Stimulated activated naive B cell treated with anti-CD40 and anti-IgM and Interleukin-4, amounts not matched to agents 10 μg/mL and 1 μg/mL and 100 μg/mL, for 72 hours (primary cell): Measurements from ENCODE around the gene ANKHD1.

ENCODE experiments used
- ATAC-seq, 2 donors: fragments of 150-1000 bp; cut with Tn5 transposase; replicated peaks; 2 replicates each; pipeline ENCODE4 v1.10.0; 2021; ENCODE audit warnings: moderate library complexity in 1 of 2
- DNase-seq: peaks from one replicate; pipeline ENCODE4 v3.0.0; 2021
- H3K27ac Mint-ChIP-seq: one replicate; pipeline ENCODE4 v1.8.0; 2022; ENCODE audit warnings: mild to moderate bottlenecking, mixed read lengths
- H3K27me3 Mint-ChIP-seq, 2 donors: one replicate each; pipeline ENCODE4 v1.8.0; 2022; ENCODE audit warnings: mixed read lengths in 2 of 2
- H3K36me3 Mint-ChIP-seq, 2 donors: one replicate each; pipeline ENCODE4 v1.8.0; 2022; ENCODE audit warnings: mixed read lengths in 2 of 2, mild to moderate bottlenecking in 1 of 2
- H3K4me1 Mint-ChIP-seq, 2 donors: one replicate each; pipeline ENCODE4 v1.8.0; 2022; ENCODE audit warnings: mixed read lengths in 2 of 2, mild to moderate bottlenecking in 1 of 2
- H3K4me3 Mint-ChIP-seq, 2 donors: one replicate each; pipeline ENCODE4 v1.8.0; 2022; ENCODE audit warnings: mild to moderate bottlenecking in 2 of 2, mixed read lengths in 2 of 2, moderate library complexity in 1 of 2
- H3K9me3 Mint-ChIP-seq, 2 donors: one replicate each; pipeline ENCODE4 v1.8.0; 2022; ENCODE audit warnings: mixed read lengths in 2 of 2, mild to moderate bottlenecking in 1 of 2

The ANKHD1 gene

DNA sequence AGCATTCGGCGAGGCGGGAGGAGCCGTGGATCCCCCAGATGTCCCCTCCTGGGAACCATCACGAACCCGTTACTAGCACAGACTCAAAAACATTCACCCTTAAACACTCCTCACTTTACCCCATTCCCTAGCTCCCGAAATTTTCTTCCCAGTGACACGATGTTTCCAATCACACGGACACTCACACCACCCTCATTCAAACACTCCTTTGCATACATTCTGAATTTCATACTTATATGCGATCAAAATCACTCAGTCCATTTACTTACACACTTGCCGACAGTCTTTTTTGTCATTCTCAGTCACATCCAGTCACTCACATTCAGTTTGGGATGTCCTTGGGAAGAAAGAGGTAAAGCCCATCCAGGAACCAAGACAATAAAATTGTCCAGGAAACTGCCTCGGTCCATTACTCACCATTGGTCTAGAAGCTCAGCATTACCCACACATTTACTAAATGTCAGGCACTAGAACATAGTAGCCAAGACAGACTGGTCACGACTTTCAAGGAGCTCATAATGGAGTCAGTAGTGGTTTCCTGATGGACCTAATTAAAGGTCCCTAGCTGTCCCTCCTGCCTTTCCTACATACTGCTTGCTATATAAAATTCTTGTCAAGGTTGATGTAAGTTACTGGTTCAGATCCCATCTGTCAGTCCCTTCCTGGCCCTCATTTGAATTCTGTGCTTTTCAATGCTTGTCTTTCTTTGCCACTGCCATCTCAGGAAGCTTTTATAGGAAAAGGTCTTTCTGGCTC is 163.6 kb downstream of the ANKHD1 start:
- DNase-seq (no peak), ATAC-seq (peak; percentile 12)
- Mint-ChIP-seq H3K4me3 (peak overlapping the region; percentile 90 to 94), H3K36me3 (peaks cover 36 to 58% of the 10 kb centered on the region in 2 donors), H3K27me3 (no peaks in the 10 kb centered on the region), H3K4me1 (peaks cover 49 to 63% of the 10 kb centered on the region in 2 donors), H3K27ac (peak overlapping the region; percentile 98), H3K9me3 (no peaks in the 10 kb centered on the region)

DNA sequence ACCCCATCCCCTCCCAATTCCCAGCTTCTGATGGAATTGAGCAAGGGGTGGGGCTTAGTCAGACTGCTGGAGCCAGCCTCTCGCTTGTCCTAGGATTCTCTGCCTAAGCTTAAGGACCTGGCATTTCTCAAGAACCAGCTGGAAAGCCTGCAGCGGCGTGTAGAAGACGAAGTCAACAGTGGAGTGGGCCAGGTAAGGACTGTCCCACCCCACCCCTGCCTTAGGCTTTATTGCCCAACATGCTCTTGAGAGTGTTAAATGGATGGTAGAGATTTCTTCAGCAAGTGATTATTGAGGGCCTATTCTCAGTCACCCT is 164.1 kb downstream of the ANKHD1 start:
- peak overlapping the region; percentile 90 to 94 for H3K4me3 Mint-ChIP-seq
- H3K27ac Mint-ChIP-seq: peak overlapping the region; percentile 98
- DNase-seq (no peak), ATAC-seq (no peak)
- H3K27me3 Mint-ChIP-seq: no peaks in the 10 kb centered on the region
- H3K9me3 Mint-ChIP-seq: no peaks in the 10 kb centered on the region
- peaks cover 36 to 56% of the 10 kb centered on the region in 2 donors for H3K36me3 Mint-ChIP-seq
- peaks cover 50 to 66% of the 10 kb centered on the region in 2 donors for H3K4me1 Mint-ChIP-seq

DNA sequence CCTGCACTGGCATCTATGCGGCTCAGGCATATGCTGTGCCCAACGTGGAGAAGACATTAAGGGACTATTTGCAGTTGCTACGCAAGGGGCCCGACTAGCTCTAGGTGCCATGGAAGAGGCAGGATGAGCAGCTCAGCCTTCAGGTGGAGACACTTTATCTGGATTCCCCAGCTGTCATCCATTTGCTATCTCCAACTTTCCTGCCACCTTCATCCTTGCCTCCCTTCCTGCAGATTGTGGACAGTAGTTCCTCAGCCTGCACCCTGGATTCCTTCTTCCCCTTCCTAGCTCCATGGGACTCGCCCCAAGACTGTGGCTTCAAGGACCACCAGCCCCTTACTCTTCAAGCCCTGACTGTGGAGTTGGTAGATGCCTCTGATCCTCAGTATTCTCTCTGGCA is 165.0 kb downstream of the ANKHD1 start:
- ATAC-seq (no peak), DNase-seq (no peak)
- Mint-ChIP-seq H3K9me3 (no peaks in the 10 kb centered on the region), H3K27me3 (no peaks in the 10 kb centered on the region), H3K4me3 (peak overlapping the region in 1 of 2 donors; percentile 52), H3K4me1 (peaks cover 43 to 66% of the 10 kb centered on the region in 2 donors), H3K27ac (no peak overlapping the region), H3K36me3 (peaks cover 29 to 52% of the 10 kb centered on the region in 2 donors)

DNA sequence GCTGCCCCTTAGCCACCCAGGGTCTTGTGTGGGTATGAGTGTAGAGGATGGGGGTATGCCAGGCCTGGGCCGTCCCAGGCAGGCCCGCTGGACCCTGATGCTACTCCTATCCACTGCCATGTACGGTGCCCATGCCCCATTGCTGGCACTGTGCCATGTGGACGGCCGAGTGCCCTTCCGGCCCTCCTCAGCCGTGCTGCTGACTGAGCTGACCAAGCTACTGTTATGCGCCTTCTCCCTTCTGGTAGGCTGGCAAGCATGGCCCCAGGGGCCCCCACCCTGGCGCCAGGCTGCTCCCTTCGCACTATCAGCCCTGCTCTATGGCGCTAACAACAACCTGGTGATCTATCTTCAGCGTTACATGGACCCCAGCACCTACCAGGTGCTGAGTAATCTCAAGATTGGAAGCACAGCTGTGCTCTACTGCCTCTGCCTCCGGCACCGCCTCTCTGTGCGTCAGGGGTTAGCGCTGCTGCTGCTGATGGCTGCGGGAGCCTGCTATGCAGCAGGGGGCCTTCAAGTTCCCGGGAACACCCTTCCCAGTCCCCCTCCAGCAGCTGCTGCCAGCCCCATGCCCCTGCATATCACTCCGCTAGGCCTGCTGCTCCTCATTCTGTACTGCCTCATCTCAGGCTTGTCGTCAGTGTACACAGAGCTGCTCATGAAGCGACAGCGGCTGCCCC is 165.6 kb downstream of the ANKHD1 start:
- Mint-ChIP-seq H3K36me3 (peaks cover 29 to 48% of the 10 kb centered on the region in 2 donors), H3K27me3 (no peaks in the 10 kb centered on the region), H3K4me3 (peak overlapping the region; percentile 33 to 52), H3K9me3 (no peaks in the 10 kb centered on the region), H3K4me1 (peaks cover 43 to 66% of the 10 kb centered on the region in 2 donors), H3K27ac (peak overlapping the region; percentile 53)
- DNase-seq (no peak), ATAC-seq (no peak)

DNA sequence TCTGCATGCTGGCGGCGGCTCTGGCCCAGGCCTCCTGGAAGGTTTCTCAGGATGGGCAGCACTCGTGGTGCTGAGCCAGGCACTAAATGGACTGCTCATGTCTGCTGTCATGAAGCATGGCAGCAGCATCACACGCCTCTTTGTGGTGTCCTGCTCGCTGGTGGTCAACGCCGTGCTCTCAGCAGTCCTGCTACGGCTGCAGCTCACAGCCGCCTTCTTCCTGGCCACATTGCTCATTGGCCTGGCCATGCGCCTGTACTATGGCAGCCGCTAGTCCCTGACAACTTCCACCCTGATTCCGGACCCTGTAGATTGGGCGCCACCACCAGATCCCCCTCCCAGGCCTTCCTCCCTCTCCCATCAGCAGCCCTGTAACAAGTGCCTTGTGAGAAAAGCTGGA is 166.2 kb downstream of the ANKHD1 start:
- peak overlapping the region; percentile 73 for H3K27ac Mint-ChIP-seq
- DNase-seq: no peak
- H3K4me1 Mint-ChIP-seq: peaks cover 40 to 60% of the 10 kb centered on the region in 2 donors
- H3K9me3 Mint-ChIP-seq: no peaks in the 10 kb centered on the region
- H3K27me3 Mint-ChIP-seq: no peaks in the 10 kb centered on the region
- no peak for ATAC-seq
- H3K4me3 Mint-ChIP-seq: peak overlapping the region in 1 of 2 donors; percentile 33
- peaks cover 26 to 44% of the 10 kb centered on the region in 2 donors for H3K36me3 Mint-ChIP-seq

DNA sequence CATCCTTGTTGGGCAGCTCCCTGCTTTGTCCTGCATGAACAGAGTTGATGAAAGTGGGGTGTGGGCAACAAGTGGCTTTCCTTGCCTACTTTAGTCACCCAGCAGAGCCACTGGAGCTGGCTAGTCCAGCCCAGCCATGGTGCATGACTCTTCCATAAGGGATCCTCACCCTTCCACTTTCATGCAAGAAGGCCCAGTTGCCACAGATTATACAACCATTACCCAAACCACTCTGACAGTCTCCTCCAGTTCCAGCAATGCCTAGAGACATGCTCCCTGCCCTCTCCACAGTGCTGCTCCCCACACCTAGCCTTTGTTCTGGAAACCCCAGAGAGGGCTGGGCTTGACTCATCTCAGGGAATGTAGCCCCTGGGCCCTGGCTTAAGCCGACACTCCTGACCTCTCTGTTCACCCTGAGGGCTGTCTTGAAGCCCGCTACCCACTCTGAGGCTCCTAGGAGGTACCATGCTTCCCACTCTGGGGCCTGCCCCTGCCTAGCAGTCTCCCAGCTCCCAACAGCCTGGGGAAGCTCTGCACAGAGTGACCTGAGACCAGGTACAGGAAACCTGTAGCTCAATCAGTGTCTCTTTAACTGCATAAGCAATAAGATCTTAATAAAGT is 166.9 kb downstream of the ANKHD1 start:
- Mint-ChIP-seq H3K27ac (peak overlapping the region; percentile 95), H3K4me3 (peak overlapping the region in 1 of 2 donors; percentile 44), H3K4me1 (peaks cover 41 to 54% of the 10 kb centered on the region in 2 donors), H3K9me3 (no peaks in the 10 kb centered on the region), H3K36me3 (peaks cover 30 to 50% of the 10 kb centered on the region in 2 donors), H3K27me3 (no peaks in the 10 kb centered on the region)
- ATAC-seq (no peak), DNase-seq (no peak)

DNA sequence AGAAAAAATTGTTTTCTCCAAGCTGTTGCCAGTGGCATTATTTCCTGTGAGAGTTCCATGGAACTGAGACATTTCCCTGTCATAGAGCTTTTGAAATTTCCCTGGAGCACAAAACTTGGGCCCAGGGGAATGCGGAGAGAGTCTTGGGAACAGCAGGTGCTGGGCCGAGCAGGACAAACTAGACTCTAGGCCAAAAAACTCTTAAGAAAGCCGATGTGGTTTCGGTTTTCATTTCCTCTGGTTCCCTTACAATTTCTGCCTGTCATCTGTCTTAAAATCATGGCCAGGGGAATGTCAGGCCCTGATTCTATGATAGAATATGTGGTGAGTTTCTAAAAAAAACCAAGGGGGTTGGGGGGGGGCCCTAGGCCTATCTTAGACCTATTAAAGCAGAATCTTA is 167.6 kb downstream of the ANKHD1 start:
- ATAC-seq: no peak
- Mint-ChIP-seq H3K4me3 (peak overlapping the region; percentile 44 to 62), H3K4me1 (peaks cover 37 to 47% of the 10 kb centered on the region in 2 donors), H3K9me3 (no peaks in the 10 kb centered on the region), H3K27ac (peak overlapping the region; percentile 95), H3K36me3 (peaks cover 31 to 50% of the 10 kb centered on the region in 2 donors), H3K27me3 (no peaks in the 10 kb centered on the region)
- no peak for DNase-seq

DNA sequence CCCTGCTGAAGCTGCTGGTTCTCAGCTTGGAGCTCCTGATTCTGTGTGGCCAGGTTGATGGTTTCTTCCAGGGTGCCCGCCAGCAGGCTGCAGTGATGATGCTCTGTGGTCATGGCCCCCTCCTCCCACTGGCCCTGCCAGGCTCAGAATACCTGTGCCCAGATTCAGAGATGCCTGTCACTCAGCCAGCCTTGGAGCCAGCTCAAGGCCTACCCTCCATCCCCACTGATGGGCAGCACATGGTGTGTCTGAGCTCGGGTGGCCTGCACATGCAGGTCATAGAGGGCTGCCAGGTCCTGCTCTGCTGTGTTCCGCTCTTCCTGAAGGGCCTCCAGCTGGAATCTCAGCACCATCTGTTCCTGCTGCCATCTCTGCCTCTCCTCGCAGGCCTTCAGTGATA is 168.4 kb downstream of the ANKHD1 start:
- no peak for ATAC-seq
- Mint-ChIP-seq H3K9me3 (no peaks in the 10 kb centered on the region), H3K27me3 (no peaks in the 10 kb centered on the region), H3K36me3 (peaks cover 31 to 47% of the 10 kb centered on the region in 2 donors), H3K4me1 (peaks cover 37 to 47% of the 10 kb centered on the region in 2 donors), H3K27ac (peak overlapping the region; percentile 90), H3K4me3 (peak overlapping the region in 1 of 2 donors; percentile 41)
- DNase-seq: no peak

DNA sequence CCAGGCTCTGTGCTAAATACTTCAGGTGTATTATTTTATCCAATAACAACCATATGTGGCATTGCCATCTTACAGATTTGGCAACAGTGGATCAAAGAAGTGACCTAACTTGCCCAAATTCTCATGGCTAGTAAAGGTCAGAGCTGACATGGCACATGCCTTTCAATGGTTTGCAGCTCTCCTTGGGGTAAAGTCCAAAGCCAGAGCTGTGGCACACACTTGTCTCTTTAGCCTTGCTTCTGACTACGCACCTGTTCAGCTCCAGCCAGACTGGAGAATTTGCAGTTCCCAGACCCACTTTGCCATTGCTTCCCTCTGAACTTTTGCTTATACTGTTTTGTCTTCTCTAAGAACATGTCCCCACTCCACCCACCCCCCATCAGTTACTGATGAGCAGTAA is 168.9 kb downstream of the ANKHD1 start:
- no peaks in the 10 kb centered on the region for H3K27me3 Mint-ChIP-seq
- peaks cover 34 to 47% of the 10 kb centered on the region in 2 donors for H3K4me1 Mint-ChIP-seq
- H3K27ac Mint-ChIP-seq: peak overlapping the region; percentile 90
- peaks cover 31 to 47% of the 10 kb centered on the region in 2 donors for H3K36me3 Mint-ChIP-seq
- DNase-seq (no peak), ATAC-seq (no peak)
- H3K9me3 Mint-ChIP-seq: no peaks in the 10 kb centered on the region
- peak overlapping the region in 1 of 2 donors; percentile 41 for H3K4me3 Mint-ChIP-seq

DNA sequence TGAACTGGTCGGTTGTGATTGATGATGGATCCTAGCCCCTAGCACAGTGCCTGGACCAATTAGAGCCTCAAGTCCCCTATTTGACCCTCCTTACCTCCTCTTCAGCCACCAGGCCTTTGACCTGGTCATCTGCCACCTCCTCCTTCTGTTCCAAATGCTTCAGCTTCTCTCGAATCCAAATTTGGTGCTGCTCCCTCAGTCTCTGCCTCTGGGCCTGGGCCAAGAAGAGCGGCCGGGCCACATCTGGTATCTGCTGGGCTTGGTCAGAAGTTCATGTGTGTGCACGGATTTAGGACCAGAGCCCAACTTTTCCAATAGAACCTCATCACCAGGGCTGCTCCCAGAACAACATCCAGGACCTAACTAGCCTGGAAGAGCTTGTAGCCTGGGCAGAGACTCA is 169.5 kb downstream of the ANKHD1 start:
- Mint-ChIP-seq H3K4me3 (no peak overlapping the region), H3K4me1 (peaks cover 28 to 42% of the 10 kb centered on the region in 2 donors), H3K36me3 (peaks cover 31 to 43% of the 10 kb centered on the region in 2 donors), H3K27ac (no peak overlapping the region), H3K9me3 (no peaks in the 10 kb centered on the region), H3K27me3 (no peaks in the 10 kb centered on the region)
- ATAC-seq: no peak
- no peak for DNase-seq

DNA sequence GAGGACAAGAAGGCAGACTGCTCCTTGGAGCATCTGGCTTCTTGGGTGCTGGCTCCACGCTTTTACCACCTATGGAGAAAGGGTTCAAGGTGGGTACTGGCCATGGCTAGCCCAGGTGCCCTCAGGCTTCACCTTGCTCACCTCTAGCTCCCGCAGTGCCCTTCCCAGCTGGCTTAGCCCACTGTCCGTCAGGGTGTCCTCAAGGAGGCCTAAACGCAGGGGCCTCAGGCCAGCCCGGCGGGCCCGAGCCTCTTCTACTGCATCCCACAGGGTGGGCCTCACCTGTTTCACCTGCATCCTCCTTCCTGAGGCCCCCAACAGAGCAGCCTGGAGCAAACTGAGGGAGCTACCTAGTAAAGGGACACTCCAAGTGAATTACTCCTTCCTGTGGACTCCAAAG is 172.1 kb downstream of the ANKHD1 start:
- H3K27me3 Mint-ChIP-seq: no peaks in the 10 kb centered on the region
- ATAC-seq (no peak), DNase-seq (no peak)
- no peak overlapping the region for H3K4me3 Mint-ChIP-seq
- H3K36me3 Mint-ChIP-seq: peaks cover 10 to 20% of the 10 kb centered on the region in 2 donors
- H3K27ac Mint-ChIP-seq: no peak overlapping the region
- H3K9me3 Mint-ChIP-seq: no peaks in the 10 kb centered on the region
- H3K4me1 Mint-ChIP-seq: peaks cover 10 to 18% of the 10 kb centered on the region in 2 donors

DNA sequence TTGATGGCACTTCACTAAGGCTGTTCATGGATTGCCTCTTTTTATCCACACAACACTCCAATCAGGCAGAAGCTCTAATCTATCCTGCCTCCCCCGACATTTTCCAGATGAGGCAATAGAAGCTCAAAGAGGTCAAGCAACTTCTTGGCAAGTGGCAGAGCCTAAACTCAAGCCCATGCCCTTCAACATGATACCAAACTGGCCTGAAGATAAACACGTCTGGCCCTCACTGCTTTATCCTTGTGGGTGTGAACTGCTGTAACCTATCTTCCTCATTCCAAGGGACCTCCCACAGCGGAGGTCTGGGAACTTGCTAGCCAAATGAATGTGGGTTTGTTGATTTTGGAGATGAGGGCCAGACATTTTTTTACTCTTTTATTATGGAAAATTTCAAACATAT is 172.5 kb downstream of the ANKHD1 start:
- peaks cover 7 to 14% of the 10 kb centered on the region in 2 donors for H3K4me1 Mint-ChIP-seq
- H3K27ac Mint-ChIP-seq: no peak overlapping the region
- no peak overlapping the region for H3K4me3 Mint-ChIP-seq
- DNase-seq: no peak
- no peaks in the 10 kb centered on the region for H3K27me3 Mint-ChIP-seq
- ATAC-seq: no peak
- no peaks in the 10 kb centered on the region for H3K9me3 Mint-ChIP-seq
- peaks cover 9 to 18% of the 10 kb centered on the region in 2 donors for H3K36me3 Mint-ChIP-seq

DNA sequence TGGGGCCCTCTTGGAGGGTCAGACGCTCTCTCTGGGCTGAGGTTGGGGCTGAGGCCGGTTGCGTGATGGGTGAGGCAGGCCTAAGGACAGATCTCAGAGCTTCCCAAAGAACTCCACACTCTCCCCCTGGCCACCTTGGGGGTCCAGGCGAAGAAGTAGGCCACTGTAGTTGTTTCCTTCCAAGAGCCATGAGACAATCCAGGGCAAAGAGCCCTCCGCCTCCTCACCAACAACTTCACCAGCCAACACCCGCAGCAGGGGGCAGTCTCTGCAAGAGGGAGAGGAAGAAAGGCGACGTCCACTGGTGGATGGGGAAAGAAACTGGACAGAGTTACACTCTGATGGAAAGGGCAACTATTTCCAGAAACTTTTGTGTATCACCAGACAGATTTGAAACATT is 173.7 kb downstream of the ANKHD1 start:
- H3K4me1 Mint-ChIP-seq: peaks cover 2% of the 10 kb centered on the region in 2 donors
- no peaks in the 10 kb centered on the region for H3K27me3 Mint-ChIP-seq
- DNase-seq (no peak), ATAC-seq (no peak)
- no peak overlapping the region for H3K4me3 Mint-ChIP-seq
- no peaks in the 10 kb centered on the region for H3K9me3 Mint-ChIP-seq
- no peak overlapping the region for H3K27ac Mint-ChIP-seq
- peaks cover 7 to 14% of the 10 kb centered on the region in 2 donors for H3K36me3 Mint-ChIP-seq

DNA sequence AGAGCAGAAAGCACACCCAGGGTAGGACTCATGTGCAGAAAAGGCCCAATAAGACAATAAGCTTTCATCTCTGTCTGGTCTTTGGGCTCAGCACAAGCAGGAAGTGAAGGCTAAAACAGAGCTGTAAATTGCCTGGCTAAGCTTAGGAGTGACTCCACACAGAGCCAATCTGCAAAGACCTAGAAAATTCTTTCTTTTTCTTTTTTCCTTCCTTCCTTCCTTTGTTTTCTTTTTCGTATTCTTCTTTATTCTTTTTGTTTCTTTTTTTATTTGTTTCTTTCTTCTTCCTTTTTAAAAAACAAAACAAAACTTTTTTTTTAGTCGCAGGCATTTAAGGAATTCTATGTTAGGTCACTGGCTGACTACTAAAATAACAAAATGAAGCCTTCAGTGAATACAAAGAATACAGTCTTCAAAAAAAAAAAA is 175.2 kb downstream of the ANKHD1 start:
- no peak overlapping the region for H3K4me3 Mint-ChIP-seq
- peaks cover 0 to 5% of the 10 kb centered on the region in 2 donors for H3K27me3 Mint-ChIP-seq
- ATAC-seq: no peak
- H3K9me3 Mint-ChIP-seq: no peaks in the 10 kb centered on the region
- no peak for DNase-seq
- no peak overlapping the region for H3K27ac Mint-ChIP-seq
- peaks cover 0 to 2% of the 10 kb centered on the region in 2 donors for H3K4me1 Mint-ChIP-seq
- H3K36me3 Mint-ChIP-seq: peaks cover 5 to 6% of the 10 kb centered on the region in 2 donors
